ENCODE data around the gene SLC12A7.

Gene SLC12A7

DNA sequence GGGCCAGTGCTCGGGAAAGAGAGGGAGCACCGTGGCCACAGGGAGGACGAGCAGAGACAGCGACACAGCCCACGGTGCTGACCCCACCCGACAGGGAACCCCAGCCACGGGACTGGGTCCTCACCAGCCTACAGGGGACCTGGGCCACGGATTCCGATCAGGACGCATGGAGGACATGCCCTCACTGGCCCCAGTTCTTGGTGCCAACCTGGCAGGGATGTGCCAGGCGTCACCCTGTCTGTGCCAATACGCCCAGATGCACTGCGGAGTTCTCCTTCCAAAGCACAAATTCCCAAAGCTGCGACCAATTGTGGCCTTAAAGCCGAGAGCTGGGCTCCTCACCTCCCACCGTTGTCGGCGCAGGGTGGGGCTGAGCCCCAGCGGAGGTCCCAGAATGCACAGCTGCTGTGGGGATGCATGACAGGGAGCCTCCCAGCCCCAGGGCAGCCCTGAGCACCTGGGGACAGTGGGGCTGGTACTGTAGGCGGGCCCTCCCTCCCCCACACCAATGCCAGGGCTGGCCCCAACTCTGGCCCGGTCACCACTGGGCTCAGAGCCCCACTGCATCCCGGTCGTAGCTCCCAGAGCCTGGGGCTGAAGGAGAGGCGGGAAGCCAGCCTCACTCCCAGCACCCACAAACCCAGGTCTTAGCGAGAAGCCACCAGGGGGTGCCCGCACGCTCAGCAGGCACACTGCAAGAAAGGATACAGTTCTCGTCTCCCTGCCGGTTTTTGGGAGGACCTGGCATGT lies 59.0 kb downstream of the SLC12A7 start:
- TF ChIP-seq, protein P1, sequence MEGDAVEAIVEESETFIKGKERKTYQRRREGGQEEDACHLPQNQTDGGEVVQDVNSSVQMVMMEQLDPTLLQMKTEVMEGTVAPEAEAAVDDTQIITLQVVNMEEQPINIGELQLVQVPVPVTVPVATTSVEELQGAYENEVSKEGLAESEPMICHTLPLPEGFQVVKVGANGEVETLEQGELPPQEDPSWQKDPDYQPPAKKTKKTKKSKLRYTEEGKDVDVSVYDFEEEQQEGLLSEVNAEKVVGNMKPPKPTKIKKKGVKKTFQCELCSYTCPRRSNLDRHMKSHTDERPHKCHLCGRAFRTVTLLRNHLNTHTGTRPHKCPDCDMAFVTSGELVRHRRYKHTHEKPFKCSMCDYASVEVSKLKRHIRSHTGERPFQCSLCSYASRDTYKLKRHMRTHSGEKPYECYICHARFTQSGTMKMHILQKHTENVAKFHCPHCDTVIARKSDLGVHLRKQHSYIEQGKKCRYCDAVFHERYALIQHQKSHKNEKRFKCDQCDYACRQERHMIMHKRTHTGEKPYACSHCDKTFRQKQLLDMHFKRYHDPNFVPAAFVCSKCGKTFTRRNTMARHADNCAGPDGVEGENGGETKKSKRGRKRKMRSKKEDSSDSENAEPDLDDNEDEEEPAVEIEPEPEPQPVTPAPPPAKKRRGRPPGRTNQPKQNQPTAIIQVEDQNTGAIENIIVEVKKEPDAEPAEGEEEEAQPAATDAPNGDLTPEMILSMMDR (IDR thresholded peaks at IDR 0.05; ENCODE audit: low read length, missing control alignments) = no peak
- no peak overlapping the region for H3K4me3 ChIP-seq (replicated peaks; ENCODE audit: low read depth, low read length)
- no peak for DNase-seq (ENCODE audit: low read depth)

DNA sequence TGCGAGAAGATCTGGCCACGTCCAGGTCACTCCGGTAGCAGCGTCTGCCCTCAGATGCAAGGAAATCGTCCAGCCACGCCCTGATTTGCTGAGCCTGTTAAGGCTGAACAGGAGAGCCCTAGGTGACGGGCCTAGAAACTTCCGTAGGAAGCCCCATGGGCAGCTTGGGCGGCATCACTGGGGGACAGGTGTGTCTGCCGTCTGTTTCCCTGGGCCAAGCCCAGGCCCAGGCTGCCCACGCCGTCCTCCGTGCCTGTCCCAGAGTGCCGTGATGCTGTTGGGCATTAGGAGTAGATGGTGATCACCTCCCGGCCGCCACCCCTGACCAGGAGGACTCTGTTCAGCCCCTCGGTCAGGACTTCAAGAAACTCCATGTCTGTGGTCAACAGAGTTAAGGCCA lies 59.8 kb downstream of the SLC12A7 start:
- DNase-seq (ENCODE audit: low read depth) = no peak
- H3K4me3 ChIP-seq (replicated peaks; ENCODE audit: low read depth, low read length) = no peak overlapping the region
- TF ChIP-seq, protein P1 (IDR thresholded peaks at IDR 0.05; ENCODE audit: low read length, missing control alignments) = no peak

DNA sequence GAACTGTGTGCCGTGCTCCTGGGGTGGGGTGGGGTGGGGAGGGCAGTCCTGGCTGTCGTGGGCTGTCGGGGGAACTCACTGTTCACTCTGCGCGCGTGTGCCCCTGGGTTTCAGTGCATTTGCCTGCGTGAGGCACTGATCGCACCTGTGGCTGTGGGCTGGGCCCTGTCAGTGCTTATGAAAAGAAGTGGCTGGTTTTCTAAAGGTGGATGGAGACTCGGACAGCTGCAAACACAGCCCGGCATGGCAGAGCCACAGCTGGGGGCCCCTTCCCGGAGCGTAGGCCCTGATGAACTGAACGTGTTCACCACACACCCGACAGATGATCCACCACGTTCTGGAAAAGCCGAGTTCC lies 60.5 kb downstream of the SLC12A7 start:
- DNase-seq (ENCODE audit: low read depth) = no peak
- no peak overlapping the region for H3K4me3 ChIP-seq (replicated peaks; ENCODE audit: low read depth, low read length)
- TF ChIP-seq, protein P1 (IDR thresholded peaks at IDR 0.05; ENCODE audit: low read length, missing control alignments) = no peak

DNA sequence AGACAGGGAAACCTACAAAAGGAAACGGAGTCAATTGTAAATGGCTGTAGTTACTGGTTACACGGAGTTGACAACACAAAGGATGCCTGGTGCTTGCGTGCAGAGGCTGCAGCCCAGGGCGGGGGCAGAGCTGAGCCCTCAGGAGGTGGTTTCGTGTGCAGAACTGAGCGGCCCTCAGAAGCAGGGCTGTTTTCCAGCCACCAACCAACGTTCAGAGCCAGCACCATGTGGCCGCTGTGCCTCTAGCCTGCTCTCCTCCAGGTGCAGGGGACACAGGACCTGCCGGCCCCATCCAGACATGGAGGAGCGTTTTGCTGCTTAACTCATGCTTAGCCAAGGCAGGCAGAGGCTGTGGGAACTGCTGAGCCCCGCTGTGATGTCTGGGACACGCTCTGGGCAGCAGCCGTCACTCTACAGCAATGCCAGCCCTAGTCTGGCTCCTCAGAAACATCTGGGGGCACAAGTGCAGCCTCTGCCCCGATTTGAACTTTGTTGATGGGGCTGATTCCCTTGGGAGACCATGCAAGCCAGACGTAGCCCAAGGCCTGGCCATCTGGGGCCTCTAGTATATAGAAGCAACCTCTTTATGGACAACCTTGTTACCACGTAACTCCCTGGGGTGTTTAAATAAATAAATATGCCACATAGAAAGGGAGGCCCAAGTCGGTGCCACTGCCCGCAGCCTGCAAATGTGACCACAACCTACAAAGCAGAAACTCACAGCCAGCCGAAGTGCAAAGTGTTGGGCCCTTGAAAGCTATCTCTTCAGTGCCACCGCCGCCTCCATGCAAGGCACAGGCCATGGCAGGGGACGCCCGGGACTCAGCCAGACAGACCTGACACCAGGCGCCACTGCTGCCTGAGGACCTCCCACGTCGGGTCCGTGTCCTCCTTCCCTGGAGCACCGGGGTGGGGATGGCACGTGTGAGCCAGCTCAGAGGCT lies 61.2 kb downstream of the SLC12A7 start:
- TF ChIP-seq, protein P1 (IDR thresholded peaks at IDR 0.05; ENCODE audit: low read length, missing control alignments) = no peak
- no peak overlapping the region for H3K4me3 ChIP-seq (replicated peaks; ENCODE audit: low read depth, low read length)
- DNase-seq (ENCODE audit: low read depth) = no peak

DNA sequence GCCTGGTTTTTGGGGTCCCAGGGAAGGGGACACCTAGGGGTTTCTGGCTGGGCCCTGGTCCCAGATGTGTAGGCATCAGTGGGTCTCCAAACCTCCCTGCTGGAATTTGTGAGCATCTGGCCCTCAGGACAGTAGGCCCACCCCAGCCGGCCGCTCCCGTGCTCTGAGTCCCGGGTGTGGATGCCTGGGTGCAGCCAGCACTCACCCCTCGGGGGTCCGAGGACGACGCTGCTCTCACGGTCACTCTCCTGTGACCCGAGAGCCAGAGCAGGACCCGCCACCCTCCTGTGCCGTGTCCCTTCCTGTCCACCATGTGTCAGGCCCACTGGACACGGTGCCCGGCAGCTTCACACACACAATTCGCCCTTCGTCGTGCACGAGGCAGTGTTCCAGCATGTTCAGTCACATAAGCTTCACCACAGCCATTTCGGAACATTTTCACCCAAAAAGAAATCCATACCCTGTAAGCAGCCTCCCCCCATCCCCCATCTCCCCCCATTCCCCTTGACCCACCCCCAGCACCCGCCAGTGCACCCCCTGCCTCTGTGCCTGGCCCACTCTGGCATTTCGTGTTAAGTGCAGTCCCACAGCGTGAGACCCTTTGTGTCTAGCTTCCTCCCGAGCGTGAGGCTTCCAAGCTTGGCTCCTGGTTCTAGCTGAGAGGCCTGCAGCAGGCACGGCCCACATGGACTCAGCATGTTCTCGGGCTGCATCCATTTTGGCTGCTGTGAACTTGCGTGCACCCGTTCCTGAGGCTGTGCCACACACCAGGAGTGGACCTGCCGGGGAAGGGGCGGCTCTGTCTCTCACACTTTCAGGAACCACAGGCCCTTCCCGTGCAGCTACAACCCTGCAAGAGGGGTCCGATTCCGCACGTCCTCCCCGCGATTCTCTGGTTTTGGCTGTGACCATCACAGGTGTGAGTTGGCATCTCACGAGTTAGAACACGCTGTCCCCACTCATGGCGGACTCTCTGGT lies 62.7 kb downstream of the SLC12A7 start:
- DNase-seq (ENCODE audit: low read depth) = no peak
- TF ChIP-seq, protein P1 (IDR thresholded peaks at IDR 0.05; ENCODE audit: low read length, missing control alignments) = no peak
- H3K4me3 ChIP-seq (replicated peaks; ENCODE audit: low read depth, low read length) = no peak overlapping the region

DNA sequence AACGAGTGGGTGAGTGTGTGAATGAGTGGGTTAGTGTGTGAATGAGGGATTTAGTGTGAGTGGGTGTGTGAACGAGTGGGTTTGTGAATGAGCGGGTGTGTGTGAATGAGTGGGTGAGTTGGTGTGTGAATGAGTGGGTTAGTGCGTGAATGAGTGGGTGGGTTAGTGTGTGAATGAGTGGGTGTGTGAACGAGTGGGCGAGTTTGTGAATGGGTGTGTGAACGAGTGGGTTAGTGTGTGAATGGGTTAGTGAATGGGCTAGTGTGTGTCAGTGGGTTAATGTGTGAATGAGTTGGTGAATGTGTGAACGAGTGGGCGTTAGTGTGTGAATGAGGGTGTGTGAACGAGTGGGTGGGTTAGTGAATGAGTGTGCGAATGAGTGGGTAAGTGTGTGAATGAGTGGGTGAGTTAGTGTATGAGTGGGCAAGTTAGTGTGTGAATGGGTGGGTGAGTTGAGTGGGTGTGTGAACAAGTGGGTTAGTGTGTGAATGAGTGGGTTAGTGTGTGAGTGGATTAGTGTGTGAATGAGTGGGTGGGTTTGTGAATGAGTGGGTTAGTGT lies 63.6 kb downstream of the SLC12A7 start:
- DNase-seq (ENCODE audit: low read depth) = no peak
- TF ChIP-seq, protein P1 (IDR thresholded peaks at IDR 0.05; ENCODE audit: low read length, missing control alignments) = no peak
- H3K4me3 ChIP-seq (replicated peaks; ENCODE audit: low read depth, low read length) = no peak overlapping the region
